ENCODE results near the gene QPCT.

Gene QPCT

DNA sequence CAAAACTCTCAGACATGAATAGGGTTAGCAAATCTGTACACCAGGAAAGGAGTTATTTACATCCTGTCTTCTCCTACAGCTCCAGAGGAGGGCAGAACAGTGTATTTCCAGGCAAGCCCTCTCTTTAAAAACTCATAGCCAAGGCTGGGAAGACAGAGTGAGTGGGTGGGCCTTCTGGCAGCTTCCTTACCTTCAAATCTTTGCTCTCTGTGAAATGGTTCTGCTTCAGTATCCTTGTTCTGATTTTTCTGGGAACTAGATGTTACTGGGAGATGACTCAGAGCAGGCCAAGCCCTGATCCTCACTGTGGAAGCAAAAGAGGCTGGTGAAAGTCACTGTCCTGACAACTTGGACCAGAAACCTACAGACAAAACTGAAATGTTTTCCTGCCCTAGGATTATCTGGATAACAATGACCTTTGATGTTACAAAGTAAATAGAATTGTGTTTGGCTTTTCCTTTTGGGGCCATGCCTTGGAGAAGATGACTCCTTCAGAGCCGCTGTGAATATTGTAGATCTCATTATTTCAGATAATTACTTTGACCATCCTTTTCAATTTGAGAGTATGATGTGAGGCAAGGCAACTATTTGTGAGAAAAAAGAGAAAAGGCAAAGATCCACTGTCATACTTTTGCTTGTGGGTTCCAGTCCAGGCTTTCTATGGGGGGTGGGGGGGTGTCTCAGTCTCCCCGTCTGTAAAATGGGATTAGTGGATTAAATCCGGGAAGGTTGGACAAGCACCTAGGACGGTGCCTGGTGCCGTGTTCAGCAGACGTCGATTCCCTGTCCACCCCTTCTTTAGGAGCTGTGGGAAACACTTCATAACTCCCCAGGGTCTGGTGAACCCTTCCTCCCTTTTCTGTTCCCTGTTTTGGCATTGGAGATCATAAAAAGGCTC, 644 bp upstream of the QPCT start:
- DNase-seq (ENCODE audit: low read depth in 2 of 2) = peak; percentile 58 to 69
- H3K4me3 ChIP-seq (replicated peaks in 1 of 2; ENCODE audit: low read depth in 2 of 2, low read length in 2 of 2) = peak overlapping the region; percentile 59 to 64
- TF ChIP-seq, protein P1, sequence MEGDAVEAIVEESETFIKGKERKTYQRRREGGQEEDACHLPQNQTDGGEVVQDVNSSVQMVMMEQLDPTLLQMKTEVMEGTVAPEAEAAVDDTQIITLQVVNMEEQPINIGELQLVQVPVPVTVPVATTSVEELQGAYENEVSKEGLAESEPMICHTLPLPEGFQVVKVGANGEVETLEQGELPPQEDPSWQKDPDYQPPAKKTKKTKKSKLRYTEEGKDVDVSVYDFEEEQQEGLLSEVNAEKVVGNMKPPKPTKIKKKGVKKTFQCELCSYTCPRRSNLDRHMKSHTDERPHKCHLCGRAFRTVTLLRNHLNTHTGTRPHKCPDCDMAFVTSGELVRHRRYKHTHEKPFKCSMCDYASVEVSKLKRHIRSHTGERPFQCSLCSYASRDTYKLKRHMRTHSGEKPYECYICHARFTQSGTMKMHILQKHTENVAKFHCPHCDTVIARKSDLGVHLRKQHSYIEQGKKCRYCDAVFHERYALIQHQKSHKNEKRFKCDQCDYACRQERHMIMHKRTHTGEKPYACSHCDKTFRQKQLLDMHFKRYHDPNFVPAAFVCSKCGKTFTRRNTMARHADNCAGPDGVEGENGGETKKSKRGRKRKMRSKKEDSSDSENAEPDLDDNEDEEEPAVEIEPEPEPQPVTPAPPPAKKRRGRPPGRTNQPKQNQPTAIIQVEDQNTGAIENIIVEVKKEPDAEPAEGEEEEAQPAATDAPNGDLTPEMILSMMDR (IDR thresholded peaks at IDR 0.05; ENCODE audit: low read depth, low read length) = peak; percentile 49

DNA sequence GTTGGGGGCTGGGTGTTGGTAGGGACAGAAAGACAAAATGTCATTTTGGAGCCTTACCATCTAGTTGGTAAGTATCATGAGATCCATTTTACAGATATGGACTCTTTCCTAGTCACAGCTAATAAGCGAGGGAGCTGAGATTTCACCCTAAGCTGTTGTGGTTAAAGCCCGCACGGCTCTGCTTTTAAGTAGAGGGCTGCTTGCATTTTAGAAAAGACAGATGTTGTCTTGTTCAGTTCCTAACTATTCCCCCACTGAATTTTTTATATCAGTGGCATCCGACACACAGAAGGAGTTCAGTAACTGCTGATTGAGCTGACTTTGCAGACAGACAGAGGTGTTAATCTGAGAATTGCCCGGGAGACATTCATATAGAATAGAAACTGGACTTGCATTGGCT, 3.7 kb downstream of the QPCT start:
- no peak overlapping the region for H3K4me3 ChIP-seq (replicated peaks in 1 of 2; ENCODE audit: low read depth in 2 of 2, low read length in 2 of 2)
- TF ChIP-seq, protein P1 (IDR thresholded peaks at IDR 0.05; ENCODE audit: low read depth, low read length) = no peak
- no peak for DNase-seq (ENCODE audit: low read depth in 2 of 2)

- no peak overlapping the region for H3K4me3 ChIP-seq (replicated peaks in 1 of 2; ENCODE audit: low read depth in 2 of 2, low read length in 2 of 2)
- TF ChIP-seq, protein P1 (IDR thresholded peaks at IDR 0.05; ENCODE audit: low read depth, low read length) = no peak
- peak in 1 of 2 donors; percentile 7 for DNase-seq (ENCODE audit: low read depth in 2 of 2)
These were observed 4.9 kb downstream of the QPCT start for GRCh38 chr2:37349231-37349860.

DNA sequence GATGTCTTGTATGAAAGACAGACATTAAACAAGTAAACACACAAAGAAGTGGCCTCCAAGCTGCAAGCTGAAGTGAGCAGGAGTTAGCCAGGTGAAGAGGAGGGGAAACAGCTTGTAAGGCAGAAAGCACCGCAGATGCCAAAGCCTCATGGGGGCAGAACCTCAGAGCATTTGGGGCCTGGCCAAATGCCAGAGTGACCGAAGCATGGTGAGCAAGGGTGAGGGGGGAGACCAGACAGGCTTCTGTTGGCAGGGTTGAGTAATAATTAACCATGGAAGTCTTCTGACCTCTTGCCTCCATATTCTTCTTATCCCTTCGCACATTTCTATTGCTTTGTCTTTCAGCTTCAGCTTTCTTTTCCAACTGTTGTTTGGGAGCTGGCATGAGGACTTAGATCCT, 5.6 kb downstream of the QPCT start:
- TF ChIP-seq, protein P1 (IDR thresholded peaks at IDR 0.05; ENCODE audit: low read depth, low read length) = no peak
- peak in 1 of 2 donors; percentile 16 for DNase-seq (ENCODE audit: low read depth in 2 of 2)
- no peak overlapping the region for H3K4me3 ChIP-seq (replicated peaks in 1 of 2; ENCODE audit: low read depth in 2 of 2, low read length in 2 of 2)

DNA sequence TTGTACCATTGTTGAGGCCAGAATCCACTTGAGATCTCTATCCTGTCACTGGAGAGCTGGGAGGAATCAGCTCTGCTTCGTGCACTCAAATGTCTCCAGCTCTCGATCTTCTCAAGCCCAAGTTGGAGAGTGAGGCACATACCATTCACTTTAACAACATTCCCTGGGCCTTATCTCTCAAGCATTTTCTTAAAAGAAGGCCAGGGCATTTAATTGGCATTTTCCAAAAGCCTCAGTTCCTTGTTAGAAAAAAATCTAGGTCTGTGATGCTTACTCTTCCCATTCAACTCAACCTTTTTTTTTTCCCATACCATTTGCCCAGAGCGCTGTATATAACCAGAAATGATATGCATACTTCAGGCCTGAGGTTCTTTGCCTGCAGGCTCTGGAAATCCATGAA, 10.1 kb downstream of the QPCT start:
- H3K4me3 ChIP-seq (replicated peaks in 1 of 2; ENCODE audit: low read depth in 2 of 2, low read length in 2 of 2) = no peak overlapping the region
- TF ChIP-seq, protein P1 (IDR thresholded peaks at IDR 0.05; ENCODE audit: low read depth, low read length) = no peak
- no peak for DNase-seq (ENCODE audit: low read depth in 2 of 2)

DNA sequence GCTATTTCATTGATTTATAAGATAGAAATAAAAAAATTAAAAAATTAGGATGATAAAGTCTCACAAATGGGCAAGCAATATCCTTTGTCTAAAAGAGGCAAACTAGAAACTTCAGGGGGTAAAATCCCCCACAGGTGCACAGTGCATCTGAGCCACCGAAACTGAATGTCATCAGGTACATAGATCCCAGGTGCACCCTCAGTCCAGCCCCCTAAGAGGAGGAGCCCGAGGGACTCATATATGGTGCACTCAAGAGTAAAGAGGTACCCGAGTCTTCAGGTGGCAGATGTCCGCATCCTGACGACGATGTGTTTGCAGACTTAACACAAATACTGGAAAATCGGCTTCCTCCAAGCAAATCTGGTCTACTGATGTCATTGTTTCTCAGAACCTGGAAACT, 11.3 kb downstream of the QPCT start:
- DNase-seq (ENCODE audit: low read depth in 2 of 2) = no peak
- TF ChIP-seq, protein P1 (IDR thresholded peaks at IDR 0.05; ENCODE audit: low read depth, low read length) = no peak
- H3K4me3 ChIP-seq (replicated peaks in 1 of 2; ENCODE audit: low read depth in 2 of 2, low read length in 2 of 2) = no peak overlapping the region
